M059J (cell line): ENCODE results near the gene SH3RF3. TPM values are rescaled to one million over a fixed set of nuclear protein-coding genes. Genes with fewer than 3 reads are reported as not detected.

Experiments used
- DNase-seq: peaks from one replicate; pipeline ENCODE4 v3.0.0-alpha.2; 2012; ENCODE audit warnings: low read depth
- total RNA-seq: library from RNA; depleted of rRNA; stranded (reverse); fragments of >200 nt; shearing (Covaris generic); gene quantifications from 2 replicates; pipeline ENCODE4 v1.2.3, GENCODE V29; 2014

Gene SH3RF3
- total RNA-seq, 1 experiment from 2014 or later, result 2.5 TPM

GRCh38 chr2:109451671-109452070 lies 322.7 kb downstream of the SH3RF3 start:
- DNase-seq, result no peak

- DNase-seq, result no peak
These were observed 323.6 kb downstream of the SH3RF3 start for GRCh38 chr2:109452318-109453305.

- no peak for DNase-seq
These were observed 324.5 kb downstream of the SH3RF3 start for GRCh38 chr2:109453371-109453995.

- DNase-seq, result no peak
These were observed 325.3 kb downstream of the SH3RF3 start for GRCh38 chr2:109454304-109454703.

GRCh38 chr2:109454765-109455394 lies 325.9 kb downstream of the SH3RF3 start:
- no peak for DNase-seq

GRCh38 chr2:109455731-109456691 lies 327.0 kb downstream of the SH3RF3 start:
- no peak for DNase-seq

GRCh38 chr2:109456776-109457175 lies 327.8 kb downstream of the SH3RF3 start:
- no peak for DNase-seq

GRCh38 chr2:109457366-109457765 lies 328.4 kb downstream of the SH3RF3 start:
- peak; percentile 27 for DNase-seq

GRCh38 chr2:109457794-109458193 lies 328.8 kb downstream of the SH3RF3 start:
- DNase-seq, result peak; percentile 28

GRCh38 chr2:109458512-109458911 lies 329.5 kb downstream of the SH3RF3 start:
- DNase-seq, result no peak

GRCh38 chr2:109459485-109459884 lies 330.5 kb downstream of the SH3RF3 start:
- DNase-seq, result peak; percentile 75

GRCh38 chr2:109460553-109461324 lies 331.7 kb downstream of the SH3RF3 start:
- peak; percentile 32 for DNase-seq

- no peak for DNase-seq
These were observed 334.2 kb downstream of the SH3RF3 start for GRCh38 chr2:109463236-109463635.

- DNase-seq, result no peak
These were observed 334.9 kb downstream of the SH3RF3 start for GRCh38 chr2:109463891-109464290.

- DNase-seq, result peak; percentile 80
These were observed 337.9 kb downstream of the SH3RF3 start for GRCh38 chr2:109466674-109467575.

GRCh38 chr2:109467701-109468100 lies 338.7 kb downstream of the SH3RF3 start:
- peak; percentile 35 for DNase-seq

GRCh38 chr2:109468893-109469292 lies 339.9 kb downstream of the SH3RF3 start:
- no peak for DNase-seq

GRCh38 chr2:109471658-109472057 lies 342.7 kb downstream of the SH3RF3 start:
- no peak for DNase-seq

- DNase-seq, result no peak
These were observed 343.4 kb downstream of the SH3RF3 start for GRCh38 chr2:109472331-109472959.
